CD4-positive, alpha-beta T cell (primary cell): ENCODE data around the gene SPTLC2. TPM values are rescaled to one million over a fixed set of nuclear protein-coding genes. Genes with fewer than 3 reads are reported as not detected.

Source experiments
- ATAC-seq: fragments of 200-7000 bp; cut with Tn5 transposase; one replicate; pipeline ENCODE4 v1.10.0; 2022; ENCODE audit warnings: mild to moderate bottlenecking; ENCODE audit not compliant: poor library complexity
- CTCF ChIA-PET: fragments of 350-600 bp; sonication (Branson Sonifier 250); formaldehyde crosslinking; loops from one replicate; lab custom pipeline; 2021; ENCODE audit warnings: antibody characterized with exemption, inconsistent platforms; lab: Charles Lee
- POLR2A ChIA-PET: fragments of 350-600 bp; sonication (Branson Sonifier 250); formaldehyde crosslinking; loops from one replicate; lab custom pipeline; 2021; ENCODE audit warnings: antibody characterized with exemption, inconsistent platforms; lab: Charles Lee
- DNase-seq, 14 experiments: peaks; one replicate each; pipeline ENCODE4 v3.0.0-alpha.2; 2013 to 2020; ENCODE audit warnings: mixed read lengths in 2 of 14
- H3K27ac ChIP-seq, 2 donors: one replicate each; pipeline versions ENCODE4 v1.5.1 to v1.7.0; 2013; ENCODE audit warnings: low read length in 2 of 2, low read depth in 1 of 2, mild to moderate bottlenecking in 1 of 2
- H3K27me3 ChIP-seq, 2 experiments: 1 replicate in 1 of 2; 2 replicates in 1 of 2; pipeline versions ENCODE4 v1.6.1 to v1.7.0; 2013; ENCODE audit warnings: low read length in 2 of 2, control low read depth in 1 of 2, mild to moderate bottlenecking in 1 of 2, moderate library complexity in 1 of 2; ENCODE audit not compliant: insufficient read depth in 2 of 2, control insufficient read depth in 1 of 2
- H3K36me3 ChIP-seq: one replicate; pipeline ENCODE4 v1.6.1; 2013; ENCODE audit warnings: low read length, control low read depth; ENCODE audit not compliant: insufficient read depth
- H3K4me1 ChIP-seq: one replicate; pipeline ENCODE4 v1.6.1; 2013; ENCODE audit warnings: low read length, control low read depth; ENCODE audit not compliant: insufficient read depth
- H3K4me3 ChIP-seq: one replicate; pipeline ENCODE4 v1.5.1; 2013; ENCODE audit warnings: mild to moderate bottlenecking, low read length, moderate library complexity
- H3K9me3 ChIP-seq, 2 experiments: 1 replicate in 1 of 2; 2 replicates in 1 of 2; pipeline versions ENCODE4 v1.6.1 to v1.7.0; 2013; ENCODE audit warnings: low read length in 2 of 2, mild to moderate bottlenecking in 2 of 2, control low read depth in 1 of 2, moderate library complexity in 1 of 2; ENCODE audit not compliant: control insufficient read depth in 1 of 2, insufficient read depth in 1 of 2
- H3K27ac Mint-ChIP-seq: one replicate; pipeline ENCODE4 v1.8.0; 2020; ENCODE audit warnings: mixed read lengths
- H3K27me3 Mint-ChIP-seq: one replicate; pipeline ENCODE4 v1.8.0; 2021; ENCODE audit warnings: mixed read lengths
- H3K36me3 Mint-ChIP-seq: one replicate; pipeline ENCODE4 v1.8.0; 2021; ENCODE audit warnings: low read depth, mixed read lengths
- H3K4me1 Mint-ChIP-seq: one replicate; pipeline ENCODE4 v1.8.0; 2021; ENCODE audit warnings: low read depth, mixed read lengths
- H3K4me3 Mint-ChIP-seq: one replicate; pipeline ENCODE4 v1.8.0; 2020; ENCODE audit warnings: mild to moderate bottlenecking, mixed read lengths
- H3K9me3 Mint-ChIP-seq: one replicate; pipeline ENCODE4 v1.8.0; 2020; ENCODE audit warnings: mixed read lengths
- intact Hi-C, 2 experiments: fragments of 100-400 bp; cut with DNase I in 1 of 2; cut with micrococcal nuclease in 1 of 2; formaldehyde crosslinking; loops; one replicate each; pipeline versions ENCODE4 v1.15.1 to v1.9.0; 2023 to 2025; cut with DNase I, micrococcal nuclease
- total RNA-seq, 174 experiments: library from RNA in 2 of 174; stranded (reverse) in 2 of 174; gene quantifications; one replicate each; pipeline ENCODE4 v1.2.3 and lab custom pipeline; 2021 to 2026
- TF ChIP-seq, protein P1 (sequence below): fragments of 200-600 bp; IDR thresholded peaks from one replicate; pipeline ENCODE4 v1.8.0; 2022; ENCODE audit warnings: antibody characterized with exemption, mild to moderate bottlenecking

SPTLC2 gene
- total RNA-seq, 2 experiments from 2014 or later = 13.0 to 14.5 TPM

DNA sequence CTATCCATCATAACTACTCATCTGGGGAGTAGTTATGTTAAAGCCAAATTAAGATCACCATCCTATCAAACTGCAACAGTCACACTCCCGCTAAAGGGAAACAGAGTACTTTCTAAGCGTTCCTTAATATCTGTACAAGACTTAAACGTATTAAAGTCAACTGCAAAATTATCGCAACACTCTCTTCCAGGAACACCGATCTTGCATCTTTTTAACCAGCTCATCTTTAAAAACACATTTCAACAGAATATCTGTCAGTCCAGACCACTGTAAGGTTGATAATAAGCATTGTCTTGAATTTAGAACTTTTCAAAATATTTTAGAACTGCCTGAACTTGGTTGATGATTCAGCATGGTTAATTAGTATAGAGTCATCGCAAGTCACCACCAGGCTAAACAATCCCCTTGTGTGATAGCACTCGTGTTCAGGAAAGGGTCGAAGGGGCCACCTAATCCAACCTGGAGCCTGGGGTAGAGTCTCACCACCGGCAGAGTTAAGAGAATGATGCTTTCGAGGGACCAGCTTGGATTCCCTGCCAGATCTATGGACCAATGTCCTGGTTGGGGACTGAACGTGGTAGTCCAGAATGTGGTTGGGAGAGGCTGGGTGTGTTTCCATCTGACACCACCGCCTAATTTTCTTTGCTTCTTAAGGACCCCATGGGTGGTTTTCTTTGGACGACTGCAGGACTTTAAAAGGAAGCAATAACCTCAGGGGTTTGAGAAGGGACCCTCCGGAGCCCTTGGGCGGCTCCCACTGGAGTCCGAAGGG, 890 bp downstream of the SPTLC2 start:
- Histone ChIP-seq H3K4me1 (peaks cover 17% of the 10 kb centered on the region), H3K36me3 (no peaks in the 10 kb centered on the region), H3K27ac (peak overlapping the region in 1 of 2 donors; percentile 41), H3K9me3 (no peaks in the 10 kb centered on the region), H3K4me3 (peak overlapping the region; percentile 65), H3K27me3 (no peaks in the 10 kb centered on the region)
- Mint-ChIP-seq H3K4me1 (peaks cover 48% of the 10 kb centered on the region), H3K4me3 (peak overlapping the region; percentile 96), H3K9me3 (no peaks in the 10 kb centered on the region), H3K27ac (peak overlapping the region; percentile 78), H3K27me3 (no peaks in the 10 kb centered on the region), H3K36me3 (peaks cover 15% of the 10 kb centered on the region)
- DNase-seq = peak in 5 of 14 experiments; percentile 2 to 36 (median 35)
- ATAC-seq = no peak
- ChIA-PET CTCF (interaction anchor here (0.6 to 1.2 kb wide), 2 partner anchors 10 to 22 kb away, joined by 3 read pairs; no protein-coding TSS in a partner anchor), POLR2A (interaction anchor here (0.6 kb wide), 2 partner anchors 39 to 43 kb away, joined by 3 read pairs; no protein-coding TSS in a partner anchor)
- intact Hi-C loops = loop anchor here (1.0 to 10.0 kb wide), 10 partner anchors 15 to 801 kb away; partner anchors contain the start of genes VIPAS39 (in 2 of the 2), AHSA1 (in 1 of the 2), ALKBH1 (in 1 of the 2) and ANGEL1 (in 1 of the 2)
- TF ChIP-seq, protein P1, sequence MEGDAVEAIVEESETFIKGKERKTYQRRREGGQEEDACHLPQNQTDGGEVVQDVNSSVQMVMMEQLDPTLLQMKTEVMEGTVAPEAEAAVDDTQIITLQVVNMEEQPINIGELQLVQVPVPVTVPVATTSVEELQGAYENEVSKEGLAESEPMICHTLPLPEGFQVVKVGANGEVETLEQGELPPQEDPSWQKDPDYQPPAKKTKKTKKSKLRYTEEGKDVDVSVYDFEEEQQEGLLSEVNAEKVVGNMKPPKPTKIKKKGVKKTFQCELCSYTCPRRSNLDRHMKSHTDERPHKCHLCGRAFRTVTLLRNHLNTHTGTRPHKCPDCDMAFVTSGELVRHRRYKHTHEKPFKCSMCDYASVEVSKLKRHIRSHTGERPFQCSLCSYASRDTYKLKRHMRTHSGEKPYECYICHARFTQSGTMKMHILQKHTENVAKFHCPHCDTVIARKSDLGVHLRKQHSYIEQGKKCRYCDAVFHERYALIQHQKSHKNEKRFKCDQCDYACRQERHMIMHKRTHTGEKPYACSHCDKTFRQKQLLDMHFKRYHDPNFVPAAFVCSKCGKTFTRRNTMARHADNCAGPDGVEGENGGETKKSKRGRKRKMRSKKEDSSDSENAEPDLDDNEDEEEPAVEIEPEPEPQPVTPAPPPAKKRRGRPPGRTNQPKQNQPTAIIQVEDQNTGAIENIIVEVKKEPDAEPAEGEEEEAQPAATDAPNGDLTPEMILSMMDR = no peak

DNA sequence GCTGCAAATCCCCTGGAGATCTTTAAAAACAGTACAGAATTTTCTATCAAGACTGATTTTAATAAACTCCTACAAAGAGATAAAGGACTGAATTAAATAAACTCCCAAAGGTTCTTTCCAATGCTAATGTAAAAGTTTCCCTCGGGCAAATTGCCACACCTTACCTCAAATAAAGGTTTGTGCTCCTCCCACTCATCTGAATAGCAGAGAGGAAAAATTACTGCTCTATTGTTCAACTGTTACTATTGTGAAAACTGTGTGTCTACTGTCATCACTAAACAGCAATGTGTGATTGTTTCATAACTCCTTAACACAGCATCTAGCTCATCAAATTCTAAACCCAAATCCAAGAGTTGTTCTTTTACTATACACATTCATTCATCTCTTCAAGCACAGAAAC, 3.2 kb downstream of the SPTLC2 start:
- POLR2A ChIA-PET = no interaction called here
- peaks cover 64% of the 10 kb centered on the region for H3K4me1 Mint-ChIP-seq
- no peak overlapping the region for H3K27ac ChIP-seq
- peaks cover 25% of the 10 kb centered on the region for H3K4me1 ChIP-seq
- H3K27me3 ChIP-seq = no peaks in the 10 kb centered on the region
- no peak overlapping the region for H3K4me3 ChIP-seq
- peak overlapping the region; percentile 77 for H3K4me3 Mint-ChIP-seq
- no peaks in the 10 kb centered on the region for H3K9me3 Mint-ChIP-seq
- H3K36me3 ChIP-seq = no peaks in the 10 kb centered on the region
- peak overlapping the region; percentile 47 for H3K27ac Mint-ChIP-seq
- DNase-seq (no peak), ATAC-seq (no peak)
- H3K27me3 Mint-ChIP-seq = no peaks in the 10 kb centered on the region
- CTCF ChIA-PET = no interaction called here
- H3K9me3 ChIP-seq = no peaks in the 10 kb centered on the region
- intact Hi-C loops = loop anchor here in 1 of 2 experiments (10.0 kb wide), 1 partner anchor 798 kb away; the partner anchor contains the start of gene ANGEL1
- TF ChIP-seq, protein P1 = no peak
- peaks cover 15% of the 10 kb centered on the region for H3K36me3 Mint-ChIP-seq

DNA sequence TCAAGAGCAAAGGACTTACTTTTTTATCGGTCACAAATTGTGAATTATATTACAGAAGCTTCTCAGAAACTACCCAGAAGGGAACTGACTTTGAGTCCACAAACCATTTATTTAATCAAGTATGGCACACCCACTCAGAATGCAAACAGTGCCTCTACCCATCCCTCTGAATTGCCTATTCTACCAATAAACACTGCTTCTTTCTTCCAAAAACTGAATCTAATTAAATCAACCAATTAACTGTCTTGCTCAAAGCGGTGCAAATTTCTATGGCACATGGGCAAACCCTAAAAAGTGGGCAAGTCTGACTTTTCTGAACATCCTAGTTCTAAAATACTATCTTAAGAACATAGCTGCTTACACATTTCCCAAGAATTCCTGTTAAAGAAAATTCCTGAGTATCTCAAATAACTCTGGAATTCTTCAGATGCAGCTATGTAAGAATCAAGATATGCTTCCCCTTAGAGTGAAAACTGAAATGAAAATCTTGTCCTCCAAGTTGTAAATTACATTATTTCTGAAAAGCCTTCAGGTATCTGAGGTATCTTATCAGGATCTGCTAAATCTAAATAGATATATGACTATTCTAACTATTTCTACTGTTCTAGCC, 4.3 kb downstream of the SPTLC2 start:
- H3K36me3 Mint-ChIP-seq = peaks cover 15% of the 10 kb centered on the region
- H3K4me3 ChIP-seq = no peak overlapping the region
- DNase-seq (no peak), ATAC-seq (no peak)
- H3K27ac Mint-ChIP-seq = no peak overlapping the region
- intact Hi-C loops = loop anchor here in 1 of 2 experiments (10.0 kb wide), 1 partner anchor 797 kb away; the partner anchor contains the start of gene ANGEL1
- H3K9me3 ChIP-seq = no peaks in the 10 kb centered on the region
- H3K9me3 Mint-ChIP-seq = no peaks in the 10 kb centered on the region
- ChIA-PET POLR2A (no interaction called here), CTCF (no interaction called here)
- peaks cover 30% of the 10 kb centered on the region for H3K4me1 ChIP-seq
- TF ChIP-seq, protein P1 = no peak
- H3K27ac ChIP-seq = no peak overlapping the region
- H3K36me3 ChIP-seq = no peaks in the 10 kb centered on the region
- no peaks in the 10 kb centered on the region for H3K27me3 ChIP-seq
- peak overlapping the region; percentile 51 for H3K4me3 Mint-ChIP-seq
- H3K4me1 Mint-ChIP-seq = peaks cover 69% of the 10 kb centered on the region
- no peaks in the 10 kb centered on the region for H3K27me3 Mint-ChIP-seq
